ENCODE measurements around the gene MCTP2.

The MCTP2 gene

DNA sequence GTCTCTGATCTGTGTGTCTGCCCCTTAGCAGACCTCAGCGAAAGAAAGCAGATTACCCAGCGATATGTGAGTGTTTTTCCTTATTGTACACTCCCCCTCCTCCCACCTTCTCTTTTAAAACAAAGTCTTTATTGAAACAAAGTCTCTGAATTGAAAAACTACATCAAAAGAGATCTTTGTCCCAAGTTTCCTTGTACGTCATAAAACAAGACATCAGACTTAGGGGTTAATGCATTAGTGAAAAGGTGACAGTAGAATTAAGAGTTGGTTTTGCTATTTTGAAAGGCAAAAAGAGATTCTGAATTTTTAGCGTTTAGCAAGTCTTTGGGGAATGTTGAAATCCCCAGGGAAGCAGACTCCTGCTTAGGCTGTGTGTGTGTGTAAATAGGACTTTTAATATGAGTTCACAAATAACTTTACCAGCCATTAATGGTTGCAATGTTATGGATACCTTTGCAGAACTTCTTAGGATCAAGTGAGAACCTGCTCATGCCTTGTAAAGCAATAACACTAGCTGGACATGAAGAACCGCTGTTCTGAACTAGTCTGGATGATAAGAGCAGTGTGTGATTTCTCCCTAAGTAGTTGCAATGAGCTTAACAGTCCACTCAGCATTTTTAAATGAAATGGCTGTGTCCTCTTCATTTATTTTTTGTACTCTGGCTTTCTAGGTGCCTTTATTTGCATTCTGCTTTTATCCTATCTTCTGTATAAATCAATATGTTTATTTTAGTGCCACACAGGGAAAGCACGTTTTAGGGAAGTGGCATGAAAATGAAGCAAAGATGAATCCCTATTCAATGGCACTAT is 136.6 kb downstream of the MCTP2 start:
- TF ChIP-seq, protein P1, sequence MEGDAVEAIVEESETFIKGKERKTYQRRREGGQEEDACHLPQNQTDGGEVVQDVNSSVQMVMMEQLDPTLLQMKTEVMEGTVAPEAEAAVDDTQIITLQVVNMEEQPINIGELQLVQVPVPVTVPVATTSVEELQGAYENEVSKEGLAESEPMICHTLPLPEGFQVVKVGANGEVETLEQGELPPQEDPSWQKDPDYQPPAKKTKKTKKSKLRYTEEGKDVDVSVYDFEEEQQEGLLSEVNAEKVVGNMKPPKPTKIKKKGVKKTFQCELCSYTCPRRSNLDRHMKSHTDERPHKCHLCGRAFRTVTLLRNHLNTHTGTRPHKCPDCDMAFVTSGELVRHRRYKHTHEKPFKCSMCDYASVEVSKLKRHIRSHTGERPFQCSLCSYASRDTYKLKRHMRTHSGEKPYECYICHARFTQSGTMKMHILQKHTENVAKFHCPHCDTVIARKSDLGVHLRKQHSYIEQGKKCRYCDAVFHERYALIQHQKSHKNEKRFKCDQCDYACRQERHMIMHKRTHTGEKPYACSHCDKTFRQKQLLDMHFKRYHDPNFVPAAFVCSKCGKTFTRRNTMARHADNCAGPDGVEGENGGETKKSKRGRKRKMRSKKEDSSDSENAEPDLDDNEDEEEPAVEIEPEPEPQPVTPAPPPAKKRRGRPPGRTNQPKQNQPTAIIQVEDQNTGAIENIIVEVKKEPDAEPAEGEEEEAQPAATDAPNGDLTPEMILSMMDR (IDR thresholded peaks at IDR 0.05; ENCODE audit: insufficient read depth, low read depth, low read length, missing control alignments), result no peak
- no peak overlapping the region for H3K4me3 ChIP-seq (ENCODE audit: low read length)
- no peak for DNase-seq (ENCODE audit: low read depth)

DNA sequence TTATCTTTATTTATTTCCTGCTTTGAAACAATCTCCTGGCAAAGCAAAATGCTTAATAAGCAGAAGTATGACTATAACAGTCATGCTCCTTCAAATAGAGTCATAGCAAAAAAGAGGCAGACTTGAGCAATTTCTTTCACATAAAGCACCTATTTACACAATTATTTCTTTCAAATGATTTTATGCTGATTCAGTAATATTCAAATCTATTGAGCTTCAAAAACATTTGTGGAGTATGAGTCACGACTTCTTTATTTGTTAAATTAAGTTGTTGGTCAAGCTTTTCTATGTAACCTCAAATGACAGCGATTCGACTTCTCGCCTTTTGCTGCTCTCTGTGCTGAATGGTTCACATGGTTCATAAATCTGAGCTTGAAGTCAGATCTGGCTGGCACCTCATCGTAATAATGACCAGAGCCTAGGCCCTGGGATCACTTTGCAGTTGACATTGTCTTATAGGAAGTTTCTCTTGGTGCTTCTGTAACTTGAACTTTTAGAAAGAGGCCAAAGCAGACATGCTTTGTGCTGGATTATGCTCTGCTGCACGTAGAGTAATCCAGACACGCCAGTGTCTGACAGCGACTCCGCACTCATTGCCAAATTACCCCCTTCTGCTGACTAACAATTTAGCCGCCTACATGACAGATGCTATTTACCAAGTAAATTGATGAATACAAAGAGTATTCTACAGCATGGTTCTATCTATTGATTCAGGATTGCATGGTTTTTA is 139.0 kb downstream of the MCTP2 start:
- H3K4me3 ChIP-seq (ENCODE audit: low read length), result no peak overlapping the region
- TF ChIP-seq, protein P1 (IDR thresholded peaks at IDR 0.05; ENCODE audit: insufficient read depth, low read depth, low read length, missing control alignments), result no peak
- DNase-seq (ENCODE audit: low read depth), result peak; percentile 2

DNA sequence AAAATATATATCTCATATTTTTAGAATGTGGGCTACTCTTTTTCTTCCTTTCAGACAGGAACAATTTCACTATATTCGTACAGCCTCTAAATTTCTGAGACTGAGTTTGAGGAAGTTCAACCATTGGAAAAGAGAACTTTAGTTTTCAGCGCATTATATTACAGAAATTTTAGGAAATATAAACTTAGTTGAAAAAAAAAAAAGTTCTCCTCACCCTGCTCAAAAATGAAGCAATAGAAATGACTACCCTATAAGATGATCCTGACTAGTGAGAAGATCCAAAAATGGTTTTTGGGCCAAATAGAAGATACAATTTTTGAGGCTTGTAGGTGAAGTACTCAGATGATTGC is 139.6 kb downstream of the MCTP2 start:
- TF ChIP-seq, protein P1 (IDR thresholded peaks at IDR 0.05; ENCODE audit: insufficient read depth, low read depth, low read length, missing control alignments), result no peak
- no peak for DNase-seq (ENCODE audit: low read depth)
- no peak overlapping the region for H3K4me3 ChIP-seq (ENCODE audit: low read length)

DNA sequence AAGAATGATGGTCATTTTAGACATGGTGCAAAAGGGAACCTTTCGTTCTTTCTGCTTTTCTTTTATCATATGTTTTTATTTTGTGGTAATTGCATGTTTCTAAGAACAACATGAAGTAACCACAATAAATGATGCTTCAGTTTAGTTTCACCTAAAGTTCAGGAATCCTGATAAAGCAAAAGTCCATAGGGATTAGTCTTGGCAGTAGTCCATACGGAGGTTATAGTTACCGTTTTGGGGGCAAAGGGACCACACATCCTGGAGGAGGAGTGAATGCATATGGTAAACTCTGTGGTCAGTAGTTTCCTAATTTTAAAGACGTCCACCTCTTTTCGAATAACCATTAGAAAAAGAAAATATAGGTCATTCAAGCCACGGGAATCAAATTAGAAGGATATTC is 141.5 kb downstream of the MCTP2 start:
- TF ChIP-seq, protein P1 (IDR thresholded peaks at IDR 0.05; ENCODE audit: insufficient read depth, low read depth, low read length, missing control alignments), result no peak
- no peak overlapping the region for H3K4me3 ChIP-seq (ENCODE audit: low read length)
- no peak for DNase-seq (ENCODE audit: low read depth)

DNA sequence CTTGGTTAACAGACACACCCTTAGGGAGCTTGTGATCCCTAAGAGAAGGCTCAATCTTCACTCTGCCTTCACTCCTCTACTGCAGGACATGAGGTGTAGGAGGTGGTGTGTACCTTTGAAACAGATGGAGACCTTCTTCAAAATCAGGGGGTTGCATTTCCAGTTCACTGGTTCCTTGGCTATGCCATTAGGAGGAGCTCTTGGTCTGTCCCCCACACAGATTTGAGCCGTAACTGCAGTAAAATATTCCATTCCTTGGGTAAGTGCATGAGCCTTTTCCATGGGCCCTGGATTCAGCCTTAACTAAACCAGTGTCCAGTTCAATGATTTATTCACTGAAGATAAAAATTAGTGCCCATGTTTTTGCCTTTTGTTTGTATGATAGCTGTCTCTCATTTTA is 144.6 kb downstream of the MCTP2 start:
- DNase-seq (ENCODE audit: low read depth), result no peak

DNA sequence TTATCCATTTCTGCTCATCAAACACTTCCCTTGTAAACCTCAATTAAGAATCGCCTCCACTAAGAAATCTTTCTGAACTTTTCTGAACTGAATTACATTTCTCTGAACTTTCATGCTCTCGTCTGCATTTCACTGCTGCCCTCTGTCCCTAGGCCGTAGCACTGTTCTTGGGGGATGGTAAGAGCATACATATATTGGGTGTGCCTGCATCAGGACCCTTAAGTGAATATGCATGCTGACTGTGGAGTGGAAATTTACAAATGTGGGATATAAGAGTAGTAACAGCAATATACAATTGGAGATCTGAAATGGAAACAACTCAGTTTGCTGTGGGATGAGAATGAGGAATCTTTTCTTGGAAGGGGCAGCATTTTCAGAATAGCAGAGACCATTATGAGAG is 148.6 kb downstream of the MCTP2 start:
- no peak for DNase-seq (ENCODE audit: low read depth)
- no peak overlapping the region for H3K4me3 ChIP-seq (ENCODE audit: low read length)
- TF ChIP-seq, protein P1 (IDR thresholded peaks at IDR 0.05; ENCODE audit: insufficient read depth, low read depth, low read length, missing control alignments), result no peak

More for the DNA sequence above, 144.6 kb downstream of the MCTP2 start:
- H3K4me3 ChIP-seq (ENCODE audit: low read length), result no peak overlapping the region
- TF ChIP-seq, protein P1 (IDR thresholded peaks at IDR 0.05; ENCODE audit: insufficient read depth, low read depth, low read length, missing control alignments), result no peak

Measured in epithelial cell of esophagus (primary cell).